ENCODE measurements around the gene FAM78A.
"Not testable (repeated sequence)": the region's sequence is repeated elsewhere in the genome, so short reads cannot be mapped to it uniquely, and the experiment has no call there.

FAM78A gene

DNA sequence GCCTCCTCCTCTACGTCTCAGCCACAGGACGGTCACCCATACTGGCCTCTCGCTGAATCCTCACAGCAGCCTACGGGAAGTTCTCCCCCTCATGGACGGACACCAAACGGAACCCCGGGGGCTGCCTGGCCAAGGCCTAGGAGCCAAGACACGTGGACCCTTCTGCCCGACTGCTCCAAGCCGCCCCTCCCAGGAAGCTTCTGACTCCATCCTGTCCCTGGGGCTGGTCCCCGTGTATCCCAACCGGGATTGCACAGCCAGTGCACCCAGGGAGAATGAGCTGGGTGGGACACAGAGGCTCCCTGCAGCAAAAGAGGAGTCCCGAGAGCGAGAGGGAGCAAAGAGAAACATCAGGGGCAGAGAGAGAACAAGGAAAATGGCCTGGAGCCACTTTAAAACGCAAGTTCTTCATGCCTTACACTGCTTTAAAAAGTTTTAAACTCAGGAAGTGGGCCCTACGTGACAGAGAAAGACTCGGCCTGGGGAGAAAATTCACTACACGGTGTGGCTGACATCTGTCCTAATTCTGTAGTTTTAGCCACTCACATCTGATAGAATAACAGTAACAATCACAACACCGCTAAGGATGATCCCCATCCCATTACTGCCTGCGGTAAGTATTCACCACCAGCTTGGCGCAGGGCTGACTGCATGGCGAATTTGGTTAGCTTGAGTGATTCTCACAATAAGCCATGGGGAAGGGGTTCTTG is 3.0 kb downstream of the FAM78A start:
- TF ChIP-seq, protein P1, sequence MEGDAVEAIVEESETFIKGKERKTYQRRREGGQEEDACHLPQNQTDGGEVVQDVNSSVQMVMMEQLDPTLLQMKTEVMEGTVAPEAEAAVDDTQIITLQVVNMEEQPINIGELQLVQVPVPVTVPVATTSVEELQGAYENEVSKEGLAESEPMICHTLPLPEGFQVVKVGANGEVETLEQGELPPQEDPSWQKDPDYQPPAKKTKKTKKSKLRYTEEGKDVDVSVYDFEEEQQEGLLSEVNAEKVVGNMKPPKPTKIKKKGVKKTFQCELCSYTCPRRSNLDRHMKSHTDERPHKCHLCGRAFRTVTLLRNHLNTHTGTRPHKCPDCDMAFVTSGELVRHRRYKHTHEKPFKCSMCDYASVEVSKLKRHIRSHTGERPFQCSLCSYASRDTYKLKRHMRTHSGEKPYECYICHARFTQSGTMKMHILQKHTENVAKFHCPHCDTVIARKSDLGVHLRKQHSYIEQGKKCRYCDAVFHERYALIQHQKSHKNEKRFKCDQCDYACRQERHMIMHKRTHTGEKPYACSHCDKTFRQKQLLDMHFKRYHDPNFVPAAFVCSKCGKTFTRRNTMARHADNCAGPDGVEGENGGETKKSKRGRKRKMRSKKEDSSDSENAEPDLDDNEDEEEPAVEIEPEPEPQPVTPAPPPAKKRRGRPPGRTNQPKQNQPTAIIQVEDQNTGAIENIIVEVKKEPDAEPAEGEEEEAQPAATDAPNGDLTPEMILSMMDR (IDR thresholded peaks at IDR 0.05; ENCODE audit: low read depth, low read length) = no peak
- no peaks in the 10 kb centered on the region for H3K36me3 ChIP-seq
- DNase-seq = no peak
- H3K4me3 ChIP-seq (ENCODE audit: low read depth, low read length) = no peak overlapping the region
- H3K27me3 ChIP-seq = peaks cover 18% of the 10 kb centered on the region
- H3K9me3 ChIP-seq = no peaks in the 10 kb centered on the region
- peaks cover 3% of the 10 kb centered on the region; the same call in 1 of the 2 replicates for H3K4me1 ChIP-seq

DNA sequence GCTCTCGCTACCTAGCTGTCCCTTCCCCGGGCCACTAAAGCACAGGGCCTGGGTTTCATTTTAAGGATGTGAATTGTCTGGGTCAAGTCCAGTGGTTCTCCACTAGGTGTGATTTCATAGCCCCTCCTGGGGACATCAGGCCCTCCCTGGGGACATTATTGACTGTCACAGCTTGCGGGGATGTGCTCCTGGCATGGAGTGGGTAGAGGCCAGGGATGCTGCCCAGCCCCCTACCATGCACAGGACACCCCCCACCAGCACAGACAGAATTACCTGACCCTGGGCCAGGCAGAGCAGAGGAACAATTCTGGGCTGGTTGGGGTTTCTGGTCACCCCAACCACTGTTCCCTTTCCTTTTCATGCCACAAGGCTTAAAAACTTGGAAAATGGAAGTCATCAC is 4.1 kb downstream of the FAM78A start:
- H3K4me1 ChIP-seq = no peaks in the 10 kb centered on the region
- H3K9me3 ChIP-seq = no peaks in the 10 kb centered on the region
- H3K27me3 ChIP-seq = peaks cover 16% of the 10 kb centered on the region
- DNase-seq = no peak
- no peak overlapping the region for H3K4me3 ChIP-seq (ENCODE audit: low read depth, low read length)
- no peaks in the 10 kb centered on the region for H3K36me3 ChIP-seq
- TF ChIP-seq, protein P1 (IDR thresholded peaks at IDR 0.05; ENCODE audit: low read depth, low read length) = no peak

DNA sequence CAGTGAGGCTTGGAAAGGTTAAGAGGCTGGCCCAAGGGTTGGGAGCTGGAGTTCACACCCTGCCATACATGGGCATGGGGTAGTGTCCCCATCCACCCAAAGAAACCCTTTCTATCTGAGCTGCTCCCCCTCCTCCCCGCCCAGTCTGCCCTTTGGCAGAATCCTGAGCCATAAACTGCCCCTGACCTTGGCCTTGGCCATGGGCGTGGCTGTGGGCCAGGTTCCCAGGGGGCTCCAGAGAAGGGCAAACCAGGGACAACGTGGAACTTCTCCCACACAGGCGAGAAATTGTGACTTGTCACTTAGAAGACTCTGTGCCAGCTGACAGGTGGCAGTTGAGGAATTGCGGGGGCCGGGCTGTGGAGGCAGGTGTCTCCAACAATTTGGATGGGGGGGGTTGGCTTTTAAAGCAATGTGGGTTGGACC is 4.8 kb downstream of the FAM78A start:
- H3K4me3 ChIP-seq (ENCODE audit: low read depth, low read length) = no peak overlapping the region
- H3K4me1 ChIP-seq = no peaks in the 10 kb centered on the region
- DNase-seq = no peak

GRCh38 chr9:131271016-131271273 is 5.4 kb downstream of the FAM78A start:
- not testable (repeated sequence) for H3K4me1 ChIP-seq; DNase-seq; H3K4me3 ChIP-seq (ENCODE audit: low read depth, low read length); H3K27me3 ChIP-seq; H3K36me3 ChIP-seq; H3K9me3 ChIP-seq

More for the DNA sequence above, 4.8 kb downstream of the FAM78A start:
- TF ChIP-seq, protein P1 (IDR thresholded peaks at IDR 0.05; ENCODE audit: low read depth, low read length) = no peak
- peaks cover 9% of the 10 kb centered on the region for H3K27me3 ChIP-seq
- no peaks in the 10 kb centered on the region for H3K36me3 ChIP-seq
- no peaks in the 10 kb centered on the region for H3K9me3 ChIP-seq

DNA sequence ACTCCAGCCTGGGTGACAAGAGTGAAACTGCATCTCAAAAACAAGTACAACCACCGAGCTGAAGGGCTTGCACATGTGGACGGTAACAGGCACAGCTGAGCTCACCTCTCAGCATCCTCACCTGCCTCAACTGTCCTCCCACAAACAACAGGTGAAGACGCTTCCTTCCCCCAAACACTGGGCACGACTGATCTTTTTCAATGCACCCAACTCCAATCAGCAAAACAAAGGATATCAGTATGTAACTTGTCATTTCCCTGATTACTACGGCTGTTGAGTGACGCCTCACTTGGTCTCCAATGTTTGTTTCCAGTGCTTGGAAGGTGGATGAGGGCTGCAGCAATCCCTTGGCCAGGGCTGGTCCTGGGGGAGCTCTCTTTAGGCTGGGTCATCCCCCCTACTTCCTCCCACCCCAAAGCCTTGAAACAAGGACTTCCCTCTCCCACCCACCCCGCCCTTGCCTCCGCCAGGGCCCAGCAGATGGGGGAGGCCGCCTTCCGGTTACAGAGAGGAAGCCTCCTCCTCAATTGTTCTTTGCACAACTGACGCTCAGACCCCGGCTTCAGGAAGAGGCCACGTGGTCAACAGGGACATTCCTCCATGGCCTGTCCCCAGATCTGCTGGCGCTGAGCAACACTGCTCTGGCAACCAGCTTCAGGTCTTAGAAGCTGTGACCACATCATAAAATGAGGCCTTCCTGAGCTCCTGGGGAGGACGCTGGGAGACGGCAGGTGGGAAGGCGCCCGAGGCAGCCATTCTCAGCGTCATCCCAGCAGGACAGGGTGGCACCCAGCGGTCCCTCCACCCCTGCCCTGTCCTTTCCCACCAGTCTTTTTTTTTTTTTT is 5.9 kb downstream of the FAM78A start:
- TF ChIP-seq, protein P1 (IDR thresholded peaks at IDR 0.05; ENCODE audit: low read depth, low read length) = no peak
- no peak overlapping the region for H3K4me3 ChIP-seq (ENCODE audit: low read depth, low read length)
- no peaks in the 10 kb centered on the region for H3K9me3 ChIP-seq
- no peaks in the 10 kb centered on the region for H3K27me3 ChIP-seq
- H3K36me3 ChIP-seq = no peaks in the 10 kb centered on the region
- no peaks in the 10 kb centered on the region for H3K4me1 ChIP-seq
- no peak for DNase-seq

GRCh38 chr9:131266266-131267229 is 9.8 kb downstream of the FAM78A start:
- Histone ChIP-seq H3K4me3 (ENCODE audit: low read depth, low read length) (no peak overlapping the region), H3K9me3 (no peaks in the 10 kb centered on the region), H3K36me3 (no peaks in the 10 kb centered on the region), H3K4me1 (no peaks in the 10 kb centered on the region), H3K27me3 (no peaks in the 10 kb centered on the region)
- TF ChIP-seq, protein P1 (IDR thresholded peaks at IDR 0.05; ENCODE audit: low read depth, low read length) = no peak
- DNase-seq = no peak
